ENCODE results near the gene RGS9. TPM values are rescaled to one million over a fixed set of nuclear protein-coding genes. Genes with fewer than 3 reads are reported as not detected.
"Not testable (repeated sequence)": the region's sequence is repeated elsewhere in the genome, so short reads cannot be mapped to it uniquely, and the experiment has no call there.

RGS9 gene
- total RNA-seq, result 1 to 10 TPM; 1.6 to 1.8 TPM

GRCh38 chr17:65137021-65137939 lies at the start of gene RGS9:
RGS9 (plus strand) TSS chr17:65137370; CDS start chr17:65137541, 171 bp downstream.
- peak; percentile 89 for DNase-seq
- Mint-ChIP-seq H3K4me3 (peak within 1 kb of the TSS; percentile 42), H3K27me3 (peaks cover 10% of the 10 kb centered on the region), H3K4me1 (peaks cover 14% of the 10 kb centered on the region), H3K27ac (peak within 1 kb of the TSS; percentile 62), H3K36me3 (ENCODE audit: low read depth) (no peaks in the 10 kb centered on the region), H3K9me3 (ENCODE audit: low read depth) (no peaks in the 10 kb centered on the region)
- ATAC-seq, result peak; percentile 95
- POLR2A ChIA-PET, result interaction anchor here (0.9 kb wide), 1 partner anchor 15 kb away, joined by 3 read pairs; no protein-coding TSS in a partner anchor
- CTCF ChIA-PET, result interaction anchor here (0.6 to 3.9 kb wide), 21 partner anchors 10 to 1483 kb away, joined by 3 to 33 read pairs (median 4); no protein-coding TSS in a partner anchor
- intact Hi-C loops (cut with DNase I, micrococcal nuclease), result loop anchor here (1.0 to 5.0 kb wide), 9 partner anchors 14 to 357 kb away; partner anchors contain the start of gene GNA13 (in 1 of the 2)

DNA sequence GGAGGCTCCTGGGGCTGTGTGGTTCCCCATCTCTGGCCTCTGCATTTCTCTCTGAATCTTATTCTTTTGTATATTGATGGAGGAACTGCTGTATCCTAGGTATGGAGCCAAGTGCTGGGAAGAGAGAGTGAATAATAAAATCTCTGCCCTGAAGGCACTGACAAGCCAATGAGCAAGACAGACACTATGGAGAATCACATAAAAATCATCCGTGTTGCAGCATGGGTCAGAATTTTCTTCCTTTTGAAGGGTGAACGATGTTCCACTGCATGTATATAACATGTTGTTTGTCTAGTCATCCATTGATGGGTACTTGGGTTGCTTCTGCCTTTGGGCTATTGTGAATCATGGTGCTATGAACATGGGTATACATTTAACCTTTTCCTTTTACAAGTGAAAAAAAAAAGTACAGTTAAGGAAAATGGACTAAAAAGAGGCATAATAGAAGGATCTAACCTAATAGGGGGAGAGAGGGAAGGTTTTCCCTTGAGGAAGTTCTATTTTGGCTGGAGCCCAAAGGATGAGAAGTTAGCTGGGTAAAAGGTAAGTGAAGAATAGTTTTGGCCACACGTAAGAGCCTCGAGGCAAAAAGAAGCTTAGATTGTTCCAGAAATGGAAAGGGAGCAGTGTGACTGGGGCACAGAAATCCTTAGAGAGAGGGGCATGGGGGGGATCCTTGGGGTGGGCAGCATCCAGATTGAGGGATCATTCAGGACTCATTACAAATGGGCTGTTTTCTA lies 48.4 kb upstream of the RGS9 start:
- ChIA-PET CTCF (interaction anchor here (0.6 to 1.0 kb wide), 5 partner anchors 12 to 942 kb away, joined by 3 read pairs; no protein-coding TSS in a partner anchor), POLR2A (no interaction called here)
- H3K4me3 Mint-ChIP-seq, result no peak overlapping the region
- H3K36me3 Mint-ChIP-seq (ENCODE audit: low read depth), result no peaks in the 10 kb centered on the region
- intact Hi-C loops (cut with DNase I, micrococcal nuclease), result no loop called here
- H3K9me3 Mint-ChIP-seq (ENCODE audit: low read depth), result no peaks in the 10 kb centered on the region
- no peak for ATAC-seq
- H3K27ac Mint-ChIP-seq, result no peak overlapping the region
- DNase-seq, result no peak
- no peaks in the 10 kb centered on the region for H3K27me3 Mint-ChIP-seq
- H3K4me1 Mint-ChIP-seq, result no peaks in the 10 kb centered on the region

DNA sequence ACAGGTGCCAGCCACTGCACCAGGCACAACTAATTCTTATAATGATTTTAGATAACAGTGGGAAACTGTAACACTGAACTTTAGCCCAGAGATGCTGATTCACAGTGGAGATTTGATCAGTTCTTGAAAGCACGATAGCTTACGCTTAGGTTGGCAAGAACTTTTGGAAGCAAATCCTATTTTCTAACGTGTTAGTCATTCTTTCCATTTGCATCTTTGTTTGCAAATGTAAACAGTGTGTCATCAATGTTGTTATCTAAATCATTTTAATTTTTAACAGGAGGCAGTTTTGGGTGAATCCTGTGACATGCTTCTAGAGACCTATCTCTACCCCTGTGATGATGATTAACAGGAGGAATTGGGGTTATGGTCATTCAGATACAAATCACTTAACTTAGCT lies 44.9 kb upstream of the RGS9 start:
- ChIA-PET POLR2A (no interaction called here), CTCF (no interaction called here)
- no peaks in the 10 kb centered on the region for H3K36me3 Mint-ChIP-seq (ENCODE audit: low read depth)
- ATAC-seq (no peak), DNase-seq (no peak)
- H3K4me1 Mint-ChIP-seq, result peaks cover 8% of the 10 kb centered on the region
- no peak overlapping the region for H3K27ac Mint-ChIP-seq
- no peaks in the 10 kb centered on the region for H3K9me3 Mint-ChIP-seq (ENCODE audit: low read depth)
- no peak overlapping the region for H3K4me3 Mint-ChIP-seq
- H3K27me3 Mint-ChIP-seq, result no peaks in the 10 kb centered on the region
- intact Hi-C loops (cut with DNase I, micrococcal nuclease), result no loop called here

DNA sequence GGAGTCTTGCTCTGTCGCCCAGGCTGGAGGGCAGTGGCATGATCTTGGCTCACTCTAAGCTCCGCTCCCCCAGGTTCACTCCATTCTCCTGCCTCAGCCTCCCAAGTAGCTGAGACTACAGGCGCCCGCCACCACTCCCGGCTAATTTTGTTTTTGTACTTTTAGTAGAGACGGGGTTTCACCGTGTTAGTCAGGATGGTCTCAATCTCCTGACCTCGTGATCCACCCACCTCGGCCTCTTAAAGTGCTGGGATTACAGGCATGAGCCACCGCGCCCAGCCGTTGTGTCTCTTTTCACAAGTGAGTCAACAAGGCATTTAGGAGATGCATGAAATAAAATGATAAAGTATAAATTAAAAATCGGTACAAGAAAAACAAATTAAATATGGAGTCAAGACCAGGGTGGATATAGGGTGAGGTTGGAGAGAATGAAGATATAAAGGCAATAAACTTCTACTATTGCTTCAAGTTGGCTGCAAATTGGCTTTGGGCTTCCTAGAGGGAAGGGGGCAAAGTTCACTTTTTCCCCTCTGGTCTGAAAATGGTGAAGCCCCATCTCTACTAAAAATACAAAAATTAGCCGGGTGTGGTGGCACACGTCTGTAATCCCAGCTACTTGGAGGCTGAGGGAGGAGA lies 44.3 kb upstream of the RGS9 start:
- H3K27me3 Mint-ChIP-seq; ATAC-seq; CTCF ChIA-PET; intact Hi-C loops (cut with DNase I, micrococcal nuclease); DNase-seq; POLR2A ChIA-PET; H3K4me3 Mint-ChIP-seq; H3K36me3 Mint-ChIP-seq (ENCODE audit: low read depth); H3K27ac Mint-ChIP-seq; H3K4me1 Mint-ChIP-seq; H3K9me3 Mint-ChIP-seq (ENCODE audit: low read depth): not testable (repeated sequence)

GRCh38 chr17:65093930-65094329 lies 43.2 kb upstream of the RGS9 start:
- Mint-ChIP-seq H3K4me3 (no peak overlapping the region), H3K9me3 (ENCODE audit: low read depth) (no peaks in the 10 kb centered on the region), H3K27ac (no peak overlapping the region), H3K27me3 (no peaks in the 10 kb centered on the region), H3K4me1 (peaks cover 8% of the 10 kb centered on the region), H3K36me3 (ENCODE audit: low read depth) (no peaks in the 10 kb centered on the region)
- intact Hi-C loops (cut with DNase I, micrococcal nuclease), result no loop called here
- DNase-seq (no peak), ATAC-seq (no peak)
- ChIA-PET POLR2A (no interaction called here), CTCF (interaction anchor here (0.6 to 1.6 kb wide), 2 partner anchors 10 to 30 kb away, joined by 5 read pairs; no protein-coding TSS in a partner anchor)

DNA sequence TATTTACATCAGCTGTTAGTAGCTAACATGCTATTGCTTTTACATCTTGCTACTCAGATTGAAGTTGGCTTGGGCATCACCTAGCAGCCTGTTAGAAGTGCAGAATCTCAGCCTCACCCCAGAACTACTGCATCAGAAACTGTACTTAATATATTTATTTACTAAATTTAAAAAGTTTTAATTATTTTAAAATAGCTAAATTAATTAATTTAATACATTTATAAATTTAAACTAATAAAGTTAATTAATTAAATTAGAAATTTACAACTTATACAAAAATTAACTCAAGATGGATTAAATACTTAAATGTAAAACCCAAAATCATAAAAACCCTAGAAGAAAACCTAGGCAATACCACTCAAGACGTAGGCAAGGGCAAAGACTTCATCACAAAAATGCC lies 41.7 kb upstream of the RGS9 start:
- Mint-ChIP-seq H3K9me3 (ENCODE audit: low read depth) (no peaks in the 10 kb centered on the region), H3K36me3 (ENCODE audit: low read depth) (no peaks in the 10 kb centered on the region), H3K4me1 (peaks cover 20% of the 10 kb centered on the region), H3K4me3 (no peak overlapping the region), H3K27me3 (no peaks in the 10 kb centered on the region), H3K27ac (no peak overlapping the region)
- intact Hi-C loops (cut with DNase I, micrococcal nuclease), result no loop called here
- CTCF ChIA-PET, result interaction anchor here (1.0 to 1.6 kb wide), 2 partner anchors 8 to 103 kb away, joined by 3 to 5 read pairs; no protein-coding TSS in a partner anchor
- ATAC-seq, result no peak
- no peak for DNase-seq
- POLR2A ChIA-PET, result interaction anchor here (0.7 kb wide), 1 partner anchor 1641 kb away, joined by 3 read pairs; no protein-coding TSS in a partner anchor

GRCh38 chr17:65096382-65096781 lies 40.8 kb upstream of the RGS9 start:
- H3K27ac Mint-ChIP-seq; H3K27me3 Mint-ChIP-seq; H3K9me3 Mint-ChIP-seq (ENCODE audit: low read depth); POLR2A ChIA-PET; intact Hi-C loops (cut with DNase I, micrococcal nuclease); DNase-seq; H3K4me3 Mint-ChIP-seq; ATAC-seq; H3K36me3 Mint-ChIP-seq (ENCODE audit: low read depth): not testable (repeated sequence)
- H3K4me1 Mint-ChIP-seq, result peaks cover 24% of the 10 kb centered on the region
- CTCF ChIA-PET, result interaction anchor here (1.5 kb wide), 1 partner anchor 9 kb away, joined by 7 read pairs; no protein-coding TSS in a partner anchor

DNA sequence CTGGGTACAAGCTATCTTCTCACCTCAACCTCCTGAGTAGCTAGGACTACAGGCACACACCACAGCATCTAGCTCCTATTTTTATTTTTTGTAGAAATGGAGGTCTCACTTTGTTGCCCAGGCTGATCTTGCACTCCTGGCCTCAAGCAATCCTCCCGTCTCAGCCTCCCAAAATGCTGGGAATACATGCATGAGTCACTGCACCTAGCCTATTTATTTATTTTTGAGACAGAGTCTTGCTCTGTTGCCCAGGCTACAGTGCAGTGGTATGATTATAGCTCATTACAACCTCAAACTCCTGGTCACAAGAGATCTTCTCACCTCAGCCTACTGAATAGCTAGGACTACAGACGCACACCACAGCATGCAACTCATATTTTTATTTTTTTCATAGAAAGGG lies 40.1 kb upstream of the RGS9 start:
- POLR2A ChIA-PET, result no interaction called here

DNA sequence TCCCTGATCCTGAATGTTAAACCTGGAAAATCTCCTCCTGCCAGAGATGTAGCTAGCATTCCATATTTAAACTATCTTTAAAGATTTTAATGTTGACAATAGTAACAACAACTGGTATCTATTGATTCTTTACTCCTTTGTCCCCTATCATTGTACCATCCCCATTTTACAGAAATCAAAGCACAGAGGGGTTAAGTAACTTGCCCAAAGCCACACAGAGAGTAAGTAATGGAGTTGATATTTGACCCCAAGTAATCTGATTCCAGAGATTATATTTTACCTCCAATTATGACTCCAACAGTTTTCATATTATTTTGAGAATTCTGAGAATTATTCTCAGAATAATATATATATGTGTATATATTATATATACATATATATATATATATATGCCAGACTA lies 37.7 kb upstream of the RGS9 start:
- ATAC-seq, result no peak
- H3K36me3 Mint-ChIP-seq (ENCODE audit: low read depth), result no peaks in the 10 kb centered on the region
- H3K9me3 Mint-ChIP-seq (ENCODE audit: low read depth), result no peaks in the 10 kb centered on the region
- POLR2A ChIA-PET, result interaction anchor here (1.1 to 1.5 kb wide), 4 partner anchors 114 to 128 kb away, joined by 4 to 5 read pairs (median 4); no protein-coding TSS in a partner anchor
- no peak overlapping the region for H3K4me3 Mint-ChIP-seq
- intact Hi-C loops (cut with DNase I, micrococcal nuclease), result no loop called here
- CTCF ChIA-PET, result interaction anchor here (0.6 to 4.1 kb wide), 22 partner anchors 10 to 157 kb away, joined by 3 to 33 read pairs (median 4); partner anchors contain the start of gene RGS9
- H3K27me3 Mint-ChIP-seq, result no peaks in the 10 kb centered on the region
- H3K4me1 Mint-ChIP-seq, result peaks cover 24% of the 10 kb centered on the region
- H3K27ac Mint-ChIP-seq, result no peak overlapping the region
- no peak for DNase-seq

More for the DNA sequence above, 40.1 kb upstream of the RGS9 start:
- Mint-ChIP-seq H3K36me3 (ENCODE audit: low read depth) (no peaks in the 10 kb centered on the region), H3K27me3 (no peaks in the 10 kb centered on the region), H3K4me3 (no peak overlapping the region), H3K9me3 (ENCODE audit: low read depth) (no peaks in the 10 kb centered on the region), H3K27ac (no peak overlapping the region), H3K4me1 (peaks cover 24% of the 10 kb centered on the region)
- intact Hi-C loops (cut with DNase I, micrococcal nuclease), result no loop called here
- CTCF ChIA-PET, result interaction anchor here (1.5 kb wide), 1 partner anchor 10 kb away, joined by 7 read pairs; no protein-coding TSS in a partner anchor
- no peak for DNase-seq
- no peak for ATAC-seq

GRCh38 chr17:65099941-65100315 lies 37.2 kb upstream of the RGS9 start:
- peak overlapping the region; percentile 78 for H3K4me3 Mint-ChIP-seq
- H3K27ac Mint-ChIP-seq, result peak overlapping the region; percentile 96
- peaks cover 24% of the 10 kb centered on the region for H3K4me1 Mint-ChIP-seq
- DNase-seq, result peak; percentile 93
- intact Hi-C loops (cut with DNase I, micrococcal nuclease), result loop anchor here (1.0 to 5.0 kb wide), 17 partner anchors 23 to 321 kb away; partner anchors contain the start of genes GNA13 (in 1 of the 2), LRRC37A3 (in 1 of the 2) and RGS9 (in 1 of the 2)
- POLR2A ChIA-PET, result interaction anchor here (0.7 to 1.5 kb wide), 5 partner anchors 114 to 129 kb away, joined by 4 to 5 read pairs (median 4); no protein-coding TSS in a partner anchor
- no peaks in the 10 kb centered on the region for H3K9me3 Mint-ChIP-seq (ENCODE audit: low read depth)
- CTCF ChIA-PET, result interaction anchor here (0.6 to 4.1 kb wide), 24 partner anchors 10 to 157 kb away, joined by 3 to 33 read pairs (median 3); partner anchors contain the start of gene RGS9
- no peaks in the 10 kb centered on the region for H3K36me3 Mint-ChIP-seq (ENCODE audit: low read depth)
- ATAC-seq, result peak; percentile 85
- no peaks in the 10 kb centered on the region for H3K27me3 Mint-ChIP-seq
